Neural cell (in vitro differentiated cells): Measurements from ENCODE around the gene DIDO1. TPM values are rescaled to one million over a fixed set of nuclear protein-coding genes. Genes with fewer than 3 reads are reported as not detected.

Experiments used
- H2AFZ ChIP-seq: fragments of 200-600, 300-800 bp; sonication (generic), shearing (Covaris generic); 2 replicates; pipeline ENCODE4 v1.6.0; 2014; ENCODE audit warnings: low read depth, mild to moderate bottlenecking, antibody characterized with exemption, low read length, moderate library complexity
- H3F3A ChIP-seq: fragments of 200-600 bp; shearing (Covaris generic); 2 replicates; pipeline ENCODE4 v1.6.1; 2016; ENCODE audit warnings: mild to moderate bottlenecking, moderate library complexity, mixed read lengths, antibody characterized with exemption, low read length; ENCODE audit not compliant: insufficient read depth, poor library complexity, severe bottlenecking
- H3K27ac ChIP-seq: fragments of 200-600, 300-800 bp; sonication (generic), shearing (Covaris generic); 2 replicates; pipeline ENCODE4 v1.5.1; 2014; ENCODE audit warnings: mild to moderate bottlenecking, low read length, moderate library complexity
- H3K27me3 ChIP-seq: fragments of 300-800, 200-600 bp; sonication (generic), shearing (Covaris generic); 2 replicates; pipeline ENCODE4 v1.6.0; 2014; ENCODE audit warnings: mild to moderate bottlenecking, low read depth, low read length, moderate library complexity; ENCODE audit not compliant: insufficient read depth
- H3K36me3 ChIP-seq: fragments of 300-800, 200-600 bp; sonication (generic), shearing (Covaris generic); 2 replicates; pipeline ENCODE4 v1.5.1; 2014; ENCODE audit warnings: mild to moderate bottlenecking, antibody characterized with exemption, low read length, moderate library complexity; ENCODE audit not compliant: insufficient read depth
- H3K4me2 ChIP-seq: fragments of 300-800, 200-600 bp; sonication (generic), shearing (Covaris generic); 2 replicates; pipeline ENCODE4 v1.6.0; 2014; ENCODE audit warnings: mild to moderate bottlenecking, low read length
- H3K4me3 ChIP-seq: fragments of 300-800, 200-600 bp; sonication (generic), shearing (Covaris generic); 2 replicates; pipeline ENCODE4 v1.5.1; 2014; ENCODE audit warnings: mild to moderate bottlenecking, low read length, moderate library complexity
- H3K79me2 ChIP-seq: fragments of 200-600 bp; shearing (Covaris generic); replicated peaks from 2 replicates; pipeline ENCODE4 v1.6.0; 2014; ENCODE audit warnings: mild to moderate bottlenecking, low read length, moderate library complexity; ENCODE audit not compliant: insufficient read depth
- H3K9ac ChIP-seq: fragments of 300-800, 200-600 bp; sonication (generic), shearing (Covaris generic); 2 replicates; pipeline ENCODE4 v1.6.1; 2016; ENCODE audit warnings: mild to moderate bottlenecking, low read length, mixed read lengths
- H3K9me2 ChIP-seq: fragments of 200-600 bp; shearing (Covaris generic); 2 replicates; pipeline ENCODE4 v1.6.1; 2016; ENCODE audit warnings: mild to moderate bottlenecking, low read length, mixed read lengths; ENCODE audit not compliant: insufficient read depth
- H3K9me3 ChIP-seq: fragments of 200-600, 300-800 bp; sonication (generic), shearing (Covaris generic); 2 replicates; pipeline ENCODE4 v1.6.1; 2016; ENCODE audit warnings: mild to moderate bottlenecking, mixed run types, low read length, moderate library complexity, mixed read lengths
- H4K20me1 ChIP-seq: fragments of 200-600 bp; shearing (Covaris generic); 2 replicates; pipeline ENCODE4 v1.6.1; 2016; ENCODE audit warnings: mild to moderate bottlenecking, mixed run types; ENCODE audit not compliant: insufficient read depth
- CTCF ChIP-seq: fragments of 450-650 bp; IDR thresholded peaks from 2 replicates; pipeline ENCODE4 v1.5.1; 2014; ENCODE audit warnings: antibody characterized with exemption, mild to moderate bottlenecking, moderate library complexity; ENCODE audit not compliant: poor library complexity, severe bottlenecking
- EP300 ChIP-seq: fragments of 450-650 bp; conservative IDR thresholded peaks from 2 replicates; pipeline ENCODE4 v1.6.1; 2014; ENCODE audit warnings: antibody characterized with exemption, mild to moderate bottlenecking, moderate library complexity; ENCODE audit not compliant: poor library complexity, severe bottlenecking
- EZH2 ChIP-seq: fragments of 200-600, 300-800 bp; shearing (Covaris generic), sonication (generic); IDR thresholded peaks from 2 replicates; pipeline ENCODE4 v1.6.1; 2014; ENCODE audit warnings: antibody characterized with exemption, low read length, borderline replicate concordance, mild to moderate bottlenecking; ENCODE audit not compliant: insufficient read depth, poor library complexity, severe bottlenecking
- MXI1 ChIP-seq: fragments of 450-650 bp; conservative IDR thresholded peaks from 2 replicates; pipeline ENCODE4 v1.6.1; 2014; ENCODE audit warnings: antibody characterized with exemption, mild to moderate bottlenecking; ENCODE audit not compliant: poor library complexity, severe bottlenecking
- POLR2AphosphoS5 ChIP-seq: IDR thresholded peaks from 2 replicates; pipeline ENCODE4 v1.6.1; 2012
- RAD21 ChIP-seq: fragments of 450-650 bp; conservative IDR thresholded peaks from 2 replicates; pipeline ENCODE4 v1.6.1; 2014; ENCODE audit warnings: antibody characterized with exemption, mild to moderate bottlenecking, moderate library complexity
- REST ChIP-seq: IDR thresholded peaks from 2 replicates; pipeline ENCODE4 v1.6.1; 2012; ENCODE audit warnings: borderline replicate concordance
- SMC3 ChIP-seq: fragments of 450-650 bp; conservative IDR thresholded peaks from 2 replicates; pipeline ENCODE4 v1.6.1; 2014; ENCODE audit warnings: antibody characterized with exemption, mild to moderate bottlenecking, moderate library complexity; ENCODE audit not compliant: poor library complexity
- TAF1 ChIP-seq: IDR thresholded peaks from 2 replicates; pipeline ENCODE4 v1.6.1; 2012; ENCODE audit warnings: low read depth
- polyA plus RNA-seq: library from polyadenylated mRNA; depleted of rRNA; stranded (reverse); fragments of >200 nt; gene quantifications from 2 replicates; pipeline ENCODE4 v1.2.3, GENCODE V29; 2014

The DIDO1 gene
- polyA plus RNA-seq, 1 donor from 2014 or later, result 42.8 TPM

GRCh38 chr20:62962221-62962879 lies 36.0 kb upstream of the DIDO1 start:
- no peak overlapping the region for H3K4me2 ChIP-seq
- H3K4me3 ChIP-seq, result no peak overlapping the region
- no peaks in the 10 kb centered on the region for H3F3A ChIP-seq
- H3K9me2 ChIP-seq, result no peaks in the 10 kb centered on the region
- no peaks in the 10 kb centered on the region for H3K79me2 ChIP-seq
- H3K9ac ChIP-seq, result no peak overlapping the region
- no peaks in the 10 kb centered on the region for H3K9me3 ChIP-seq
- H2AFZ ChIP-seq, result no peak overlapping the region
- TF ChIP-seq EZH2, result no peak
- no peak for TF ChIP-seq CTCF
- no peak for TF ChIP-seq POLR2AphosphoS5
- no peak for TF ChIP-seq EP300
- no peak for TF ChIP-seq TAF1
- TF ChIP-seq REST, result no peak
- no peak for TF ChIP-seq MXI1
- TF ChIP-seq SMC3, result no peak
- TF ChIP-seq RAD21, result no peak
- no peak overlapping the region for H3K27ac ChIP-seq
- H3K27me3 ChIP-seq, result no peaks in the 10 kb centered on the region
- H4K20me1 ChIP-seq, result no peaks in the 10 kb centered on the region
- H3K36me3 ChIP-seq, result no peaks in the 10 kb centered on the region

GRCh38 chr20:62961799-62962198 lies 35.5 kb upstream of the DIDO1 start:
- no peaks in the 10 kb centered on the region for H3K9me2 ChIP-seq
- H3K4me3 ChIP-seq, result no peak overlapping the region
- H3K27me3 ChIP-seq, result no peaks in the 10 kb centered on the region
- H3K79me2 ChIP-seq, result no peaks in the 10 kb centered on the region
- H3K9me3 ChIP-seq, result no peaks in the 10 kb centered on the region
- no peaks in the 10 kb centered on the region for H3K36me3 ChIP-seq
- no peak overlapping the region for H2AFZ ChIP-seq
- H3K27ac ChIP-seq, result no peak overlapping the region
- no peak overlapping the region for H3K9ac ChIP-seq
- H3K4me2 ChIP-seq, result no peak overlapping the region
- no peaks in the 10 kb centered on the region for H4K20me1 ChIP-seq
- no peaks in the 10 kb centered on the region for H3F3A ChIP-seq
- TF ChIP-seq SMC3 (no peak), CTCF (no peak), TAF1 (no peak), REST (no peak), EZH2 (no peak), MXI1 (no peak), RAD21 (no peak), POLR2AphosphoS5 (no peak), EP300 (no peak)
